AG09309 (cell line): ENCODE data around the gene PDPK1.
"Not testable (repeated sequence)": the region's sequence is repeated elsewhere in the genome, so short reads cannot be mapped to it uniquely, and the experiment has no call there.

Experiments used
- DNase-seq: peaks from one replicate; pipeline ENCODE4 v3.0.0-alpha.2; 2010; ENCODE audit warnings: low read depth
- H3K4me3 ChIP-seq: 2 replicates; pipeline ENCODE4 v1.5.1; 2011; ENCODE audit warnings: mild to moderate bottlenecking, low read depth, low read length, moderate library complexity; ENCODE audit not compliant: control insufficient read depth
- CTCF ChIP-seq: IDR thresholded peaks from 2 replicates; pipeline ENCODE4 v1.5.1; 2011; ENCODE audit warnings: mild to moderate bottlenecking, low read depth, low read length, inconsistent platforms; ENCODE audit not compliant: insufficient read depth, control insufficient read depth; ENCODE audit errors: missing control alignments

PDPK1 gene

GRCh38 chr16:2614761-2615191 is 77.0 kb downstream of the PDPK1 start:
- no peak for TF ChIP-seq CTCF
- H3K4me3 ChIP-seq = no peak overlapping the region
- DNase-seq = no peak

GRCh38 chr16:2618964-2619363 is 81.1 kb downstream of the PDPK1 start:
- H3K4me3 ChIP-seq, DNase-seq: not testable (repeated sequence)

GRCh38 chr16:2619628-2620027 is 81.8 kb downstream of the PDPK1 start:
- DNase-seq, H3K4me3 ChIP-seq: not testable (repeated sequence)

GRCh38 chr16:2620870-2621269 is 83.0 kb downstream of the PDPK1 start:
- not testable (repeated sequence) for DNase-seq, H3K4me3 ChIP-seq

DNA sequence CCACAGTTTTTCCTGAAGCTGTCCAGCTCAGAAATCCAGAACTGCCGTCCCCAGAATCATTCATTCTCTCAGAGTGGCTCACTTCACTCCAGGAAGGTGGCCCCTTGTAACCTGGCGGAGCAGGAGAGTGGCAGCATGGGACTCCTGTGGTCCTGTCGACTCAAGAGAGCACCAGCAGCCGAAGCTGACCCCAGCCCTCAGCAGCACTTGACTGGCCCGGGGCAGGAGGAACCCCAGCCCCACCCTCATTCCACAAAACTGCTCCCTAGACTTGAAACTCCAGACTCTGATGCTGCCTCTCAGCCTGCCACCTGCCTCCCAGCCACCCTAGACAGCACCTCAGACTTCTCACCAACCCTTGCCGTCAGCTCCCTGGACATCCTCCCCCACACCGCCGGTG is 83.6 kb downstream of the PDPK1 start:
- not testable (repeated sequence) for DNase-seq, H3K4me3 ChIP-seq

DNA sequence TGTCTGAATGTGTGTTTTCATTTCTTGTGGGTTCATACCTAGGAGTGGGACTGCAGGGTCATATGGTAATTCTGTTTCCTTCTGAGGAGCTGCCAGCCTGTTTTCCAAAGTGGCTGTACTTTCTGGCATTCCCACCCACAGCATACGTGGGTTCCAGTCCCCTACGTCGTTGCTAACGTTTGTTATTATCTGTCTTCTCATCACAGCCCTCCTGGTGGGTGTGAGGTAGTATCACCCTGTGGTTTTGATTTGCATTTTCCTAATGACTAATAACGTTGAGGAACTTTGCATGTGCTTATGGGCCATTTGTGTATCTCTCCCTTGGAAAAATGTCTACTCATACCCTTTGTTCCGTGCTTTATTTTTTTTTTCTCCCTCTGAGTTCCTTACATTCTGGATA is 89.3 kb downstream of the PDPK1 start:
- not testable (repeated sequence) for DNase-seq, H3K4me3 ChIP-seq

DNA sequence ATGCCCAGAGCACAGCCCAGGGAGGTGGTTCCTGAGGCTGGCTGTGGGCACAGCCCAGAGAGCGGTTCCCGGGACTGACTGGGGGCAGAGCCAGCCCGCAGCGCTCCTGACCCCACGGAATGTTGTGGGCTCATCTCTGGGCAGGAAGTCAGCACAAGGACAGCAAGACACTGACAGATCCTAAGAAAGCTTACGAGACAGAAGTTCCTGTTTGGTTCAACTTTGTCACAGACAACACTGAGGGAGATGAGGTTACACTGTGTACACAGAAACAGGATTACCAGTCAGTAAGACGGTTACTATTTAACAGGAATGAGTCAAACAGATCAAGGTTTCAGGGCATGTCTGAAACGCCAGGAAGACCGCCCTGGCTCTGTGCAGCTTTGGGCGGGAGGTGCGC is 93.4 kb downstream of the PDPK1 start:
- DNase-seq, H3K4me3 ChIP-seq: not testable (repeated sequence)

- H3K4me3 ChIP-seq, DNase-seq: not testable (repeated sequence)
These were observed 94.5 kb downstream of the PDPK1 start for GRCh38 chr16:2632291-2632690.

GRCh38 chr16:2639071-2639721 is 101.4 kb downstream of the PDPK1 start:
- not testable (repeated sequence) for DNase-seq, H3K4me3 ChIP-seq

DNA sequence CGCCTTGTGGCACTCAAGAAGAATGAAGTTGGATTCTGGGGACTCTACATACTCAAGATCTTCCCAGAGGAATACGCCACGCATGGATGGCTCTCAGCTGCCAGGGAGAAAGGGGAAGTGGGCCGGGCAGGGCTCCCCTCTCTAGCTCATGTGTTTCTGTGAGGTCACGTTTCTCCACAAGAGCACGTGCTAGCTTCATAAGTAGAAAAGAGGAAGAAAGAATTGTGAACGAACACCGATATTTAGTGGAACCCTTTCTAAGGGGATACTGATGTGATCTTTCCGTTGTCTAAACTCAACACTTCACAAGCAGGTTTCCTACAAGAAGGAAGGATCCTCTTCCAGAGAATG is 101.9 kb downstream of the PDPK1 start:
- H3K4me3 ChIP-seq, DNase-seq: not testable (repeated sequence)

DNA sequence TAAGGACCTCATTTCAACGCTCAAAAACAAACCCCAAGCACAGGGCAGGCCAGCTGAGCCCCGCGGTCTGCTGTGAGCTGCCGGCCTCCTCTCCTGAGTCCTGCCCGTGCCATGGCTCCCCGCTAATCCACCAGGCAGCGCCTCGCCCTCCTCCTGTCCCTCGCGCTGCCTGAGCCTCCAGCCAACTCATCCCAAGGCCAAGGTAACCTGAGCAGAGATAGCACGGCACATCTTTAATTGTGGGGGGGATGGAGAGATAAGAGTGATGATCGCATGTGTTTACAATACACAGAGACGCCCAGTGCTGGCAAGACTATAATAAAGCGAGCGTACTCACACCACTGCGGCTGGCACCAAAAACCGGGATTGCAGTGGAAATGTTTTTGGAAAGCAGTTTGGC is 104.7 kb downstream of the PDPK1 start:
- not testable (repeated sequence) for H3K4me3 ChIP-seq, DNase-seq

GRCh38 chr16:2644754-2645453 is 107.1 kb downstream of the PDPK1 start:
- H3K4me3 ChIP-seq, DNase-seq: not testable (repeated sequence)

- not testable (repeated sequence) for DNase-seq, H3K4me3 ChIP-seq
These were observed 113.5 kb downstream of the PDPK1 start for GRCh38 chr16:2651268-2651871.
